ENCODE measurements around the gene SERPINC1. TPM values are rescaled to one million over a fixed set of nuclear protein-coding genes. Genes with fewer than 3 reads are reported as not detected.

SERPINC1 gene
- total and polyA plus RNA-seq, 9 of the 15 experiments (the other 6 are each of a cell fraction or from before 2014, with no cell fraction given) = 0.07 to 1.2 (median 0.50) TPM

- peak; percentile 89; the same call in 1 of the 2 replicates for TF ChIP-seq E2F1 (CRISPR knock-in tag; IDR thresholded peaks at IDR 0.05)
- TF ChIP-seq RREB1 (CRISPR knock-in tag; IDR thresholded peaks at IDR 0.05) = peak; percentile 95
- TF ChIP-seq ARID4B (CRISPR knock-in tag; IDR thresholded peaks at IDR 0.05) = peak; percentile 96
- no peak for TF ChIP-seq FOXO4 (CRISPR knock-in tag; IDR thresholded peaks at IDR 0.05)
- TF ChIP-seq RAD51 (IDR thresholded peaks at IDR 0.05; ENCODE audit: borderline replicate concordance, low read depth) = peak; percentile 97
- no peak; the same call in 1 of the 2 replicates for TF ChIP-seq HOXB6 (CRISPR knock-in tag; IDR thresholded peaks at IDR 0.05; ENCODE audit: borderline replicate concordance)
- TF ChIP-seq SMARCA4 (IDR thresholded peaks at IDR 0.05) = no peak
- no peak for TF ChIP-seq POU5F1 (IDR thresholded peaks at IDR 0.05; ENCODE audit: borderline replicate concordance, low read depth, low read length, partially characterized antibody)
- TF ChIP-seq MED1 (CRISPR knock-in tag; IDR thresholded peaks at IDR 0.05; ENCODE audit: borderline replicate concordance) = no peak
- TF ChIP-seq ZC3H11A (IDR thresholded peaks at IDR 0.05; ENCODE audit: low read depth, low read length) = no peak
- TF ChIP-seq ZNF124 (CRISPR knock-in tag; IDR thresholded peaks at IDR 0.05) = no peak
- TF ChIP-seq ATF6 (CRISPR knock-in tag; IDR thresholded peaks at IDR 0.05) = no peak
Observed at GRCh38 chr1:173867753-173868265, 49.3 kb downstream of the SERPINC1 start, which contains the start of gene GAS5 (continued).

Data from K562 (cell line).